Measurements from ENCODE around the gene LRRC41.
"Not testable (repeated sequence)": the region's sequence is repeated elsewhere in the genome, so short reads cannot be mapped to it uniquely, and the experiment has no call there.

LRRC41 gene

DNA sequence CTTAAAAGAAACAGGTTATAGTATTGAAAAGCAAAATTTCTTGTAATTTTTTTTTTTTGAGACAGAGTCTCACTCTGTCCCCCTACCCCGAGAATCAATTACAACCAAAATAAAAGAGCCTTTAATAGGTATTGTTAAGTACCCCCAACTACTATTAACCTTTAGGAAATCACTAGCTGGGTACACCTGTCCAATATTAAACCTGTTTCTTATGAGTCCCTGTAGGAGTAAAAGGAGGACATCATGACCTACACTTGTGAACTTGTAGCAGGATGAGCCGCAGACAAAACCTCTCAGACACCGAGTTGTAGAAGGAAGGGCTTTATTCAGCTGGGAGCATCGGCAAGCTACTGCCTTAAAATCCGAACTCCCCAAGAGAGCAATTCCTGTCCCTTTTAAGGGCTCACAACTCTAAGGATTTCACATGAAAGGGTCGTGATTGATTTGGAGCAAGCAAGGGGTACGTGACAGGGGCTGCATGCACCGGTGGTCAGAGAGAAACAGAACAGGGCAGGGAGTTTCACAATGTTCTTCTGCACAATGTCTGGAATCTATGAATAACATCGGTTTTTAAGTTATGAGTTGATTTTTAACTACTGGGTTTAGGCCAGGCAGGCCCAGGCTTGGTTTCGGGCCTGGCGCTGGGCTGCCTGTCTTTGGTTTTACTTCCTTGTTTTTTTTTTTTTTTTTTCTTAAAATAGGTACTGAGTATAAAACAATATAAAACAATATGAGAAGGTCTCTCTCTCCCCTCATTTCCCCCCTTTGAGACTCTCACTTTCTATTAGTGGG lies 22.1 kb upstream of the LRRC41 start:
- DNase-seq = not testable (repeated sequence)

GRCh38 chr1:46322191-46322590 lies 18.8 kb upstream of the LRRC41 start:
- DNase-seq = not testable (repeated sequence)

DNA sequence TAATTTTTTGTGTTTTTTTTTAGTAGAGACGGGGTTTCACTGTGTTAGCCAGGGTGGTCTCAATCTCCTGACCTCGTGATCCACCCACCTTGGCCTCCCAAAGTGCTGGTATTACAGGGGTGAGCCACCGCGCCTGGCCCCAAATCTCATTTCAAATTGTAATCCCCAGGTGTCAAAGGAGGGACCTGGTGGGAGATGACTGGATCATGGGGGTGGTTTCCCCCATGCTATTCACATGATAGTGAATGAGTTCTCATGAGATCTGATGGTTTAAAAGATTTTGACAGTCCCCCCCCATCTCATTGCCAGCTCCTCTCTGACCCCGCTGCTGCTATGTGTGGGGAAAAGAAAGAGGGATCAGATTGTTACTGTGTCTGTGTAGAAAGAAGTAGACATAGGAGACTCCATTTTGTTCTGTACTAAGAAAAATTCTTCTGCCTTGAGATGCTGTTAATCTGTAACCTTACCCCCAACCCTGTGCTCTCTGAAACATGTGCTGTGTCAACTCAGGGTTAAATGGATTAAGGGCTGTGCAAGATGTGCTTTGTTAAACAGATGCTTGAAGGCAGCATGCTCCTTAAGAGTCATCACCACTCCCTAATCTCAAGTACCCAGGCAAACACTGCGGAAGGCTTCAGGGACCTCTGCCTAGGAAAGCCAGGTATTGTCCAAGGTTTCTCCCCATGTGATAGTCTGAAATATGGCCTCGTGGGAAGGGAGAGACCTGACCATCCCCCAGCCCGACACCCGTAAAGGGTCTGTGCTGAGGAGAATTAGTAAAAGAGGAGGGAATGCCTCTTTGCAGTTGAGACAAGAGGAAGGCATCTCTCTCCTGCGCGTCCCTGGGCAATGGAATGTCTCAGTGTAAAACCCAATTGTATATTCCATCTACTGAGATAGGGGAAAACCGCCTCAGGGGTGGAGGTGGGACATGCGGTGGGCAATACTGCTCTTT lies 16.8 kb upstream of the LRRC41 start:
- not testable (repeated sequence) for DNase-seq

- not testable (repeated sequence) for DNase-seq
These were observed 15.9 kb upstream of the LRRC41 start for GRCh38 chr1:46319301-46319700.

DNA sequence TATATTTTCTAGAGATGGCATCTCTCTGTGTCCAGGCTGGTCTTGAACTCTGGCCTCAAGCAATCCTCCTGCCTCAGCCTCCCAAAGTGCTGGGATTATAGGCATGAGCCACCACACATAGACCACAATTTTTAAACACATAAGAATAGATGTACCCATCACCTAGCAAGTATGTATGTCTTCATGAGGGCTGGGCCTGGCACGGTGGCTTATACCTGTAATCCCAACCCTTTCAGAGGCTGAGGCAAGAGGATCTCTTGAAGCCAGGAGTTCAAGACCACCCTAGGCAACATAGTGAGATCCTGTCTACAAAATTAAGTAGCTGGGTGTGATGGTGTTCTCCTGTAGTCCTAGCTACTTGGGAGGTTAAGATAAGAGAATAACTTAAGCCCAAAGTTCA lies 13.9 kb upstream of the LRRC41 start:
- no peak for DNase-seq

GRCh38 chr1:46315669-46316403 lies 12.4 kb upstream of the LRRC41 start:
- DNase-seq = no peak

GRCh38 chr1:46310321-46310720 lies 6.9 kb upstream of the LRRC41 start:
- no peak for DNase-seq

- DNase-seq = no peak
These were observed 6.2 kb upstream of the LRRC41 start for GRCh38 chr1:46309401-46310159.

DNA sequence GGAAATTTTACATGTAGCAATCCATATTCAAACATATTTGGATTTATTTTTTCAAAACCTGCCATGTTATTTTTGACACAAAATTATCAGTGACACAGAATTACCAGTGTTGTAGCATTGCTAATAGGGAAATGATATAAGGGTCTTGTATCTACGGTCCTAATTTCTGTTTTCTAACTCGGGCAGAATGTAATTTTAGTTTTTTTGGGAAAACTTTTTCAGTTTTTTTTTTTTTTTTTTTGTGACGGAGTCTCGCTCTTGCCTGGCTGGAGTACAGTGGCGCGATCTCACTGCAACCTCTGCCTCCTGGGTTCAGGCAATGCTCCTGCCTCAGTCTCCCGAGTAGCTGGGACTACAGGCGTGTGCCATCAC lies 2.7 kb upstream of the LRRC41 start:
- DNase-seq = no peak

GRCh38 chr1:46303872-46304326 lies 483 bp upstream of the LRRC41 start:
- no peak for DNase-seq

DNA sequence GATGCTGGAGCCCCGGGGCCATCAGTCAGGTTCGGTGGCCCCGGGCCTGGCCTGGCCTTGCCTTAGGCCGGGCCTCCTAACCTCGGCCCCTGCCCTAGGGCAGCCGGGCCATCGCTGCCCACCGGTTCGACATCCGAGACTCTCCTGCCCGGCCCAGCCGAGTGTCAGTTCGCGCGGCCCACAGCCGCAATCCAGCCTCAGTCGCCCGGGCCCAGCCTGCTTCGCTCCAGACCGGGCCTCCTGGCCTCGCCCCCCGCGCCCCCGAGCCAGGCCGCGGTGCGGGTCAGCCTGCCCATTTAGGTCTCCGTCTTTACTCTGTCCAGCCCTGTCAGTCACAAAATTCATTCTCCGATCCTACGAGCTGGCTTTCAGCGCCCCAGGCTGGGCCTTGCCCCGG lies 777 bp downstream of the LRRC41 start:
- no peak for DNase-seq

GRCh38 chr1:46301808-46302640 lies 1.4 kb downstream of the LRRC41 start:
- DNase-seq = no peak

GRCh38 chr1:46301406-46301807 lies 2.0 kb downstream of the LRRC41 start:
- no peak for DNase-seq

- no peak for DNase-seq
These were observed 2.6 kb downstream of the LRRC41 start for GRCh38 chr1:46300673-46301405.

GRCh38 chr1:46298387-46298786 lies 5.0 kb downstream of the LRRC41 start:
- no peak for DNase-seq

DNA sequence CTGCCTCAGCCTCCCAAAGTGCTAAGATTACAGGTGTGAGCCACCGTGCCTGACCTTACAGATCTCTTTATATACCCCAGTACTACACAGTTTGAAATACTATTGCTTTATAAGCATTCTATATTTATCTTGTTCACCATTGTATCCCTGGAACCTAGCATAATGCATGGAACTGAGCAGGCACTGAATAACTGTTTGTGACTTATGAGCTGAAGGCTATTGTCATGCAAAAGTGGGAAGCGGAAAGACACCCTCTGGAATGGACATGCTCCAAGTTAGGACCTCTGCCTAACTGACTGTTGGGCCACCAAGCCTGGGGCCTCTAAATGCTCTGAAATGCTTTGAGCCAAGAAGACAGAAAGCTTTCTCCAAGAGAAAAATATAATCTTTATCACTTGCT lies 8.1 kb downstream of the LRRC41 start:
- DNase-seq = no peak

GRCh38 chr1:46289976-46290375 lies 13.4 kb downstream of the LRRC41 start:
- no peak for DNase-seq

- DNase-seq = no peak
These were observed 14.3 kb downstream of the LRRC41 start for GRCh38 chr1:46289134-46289494.

DNA sequence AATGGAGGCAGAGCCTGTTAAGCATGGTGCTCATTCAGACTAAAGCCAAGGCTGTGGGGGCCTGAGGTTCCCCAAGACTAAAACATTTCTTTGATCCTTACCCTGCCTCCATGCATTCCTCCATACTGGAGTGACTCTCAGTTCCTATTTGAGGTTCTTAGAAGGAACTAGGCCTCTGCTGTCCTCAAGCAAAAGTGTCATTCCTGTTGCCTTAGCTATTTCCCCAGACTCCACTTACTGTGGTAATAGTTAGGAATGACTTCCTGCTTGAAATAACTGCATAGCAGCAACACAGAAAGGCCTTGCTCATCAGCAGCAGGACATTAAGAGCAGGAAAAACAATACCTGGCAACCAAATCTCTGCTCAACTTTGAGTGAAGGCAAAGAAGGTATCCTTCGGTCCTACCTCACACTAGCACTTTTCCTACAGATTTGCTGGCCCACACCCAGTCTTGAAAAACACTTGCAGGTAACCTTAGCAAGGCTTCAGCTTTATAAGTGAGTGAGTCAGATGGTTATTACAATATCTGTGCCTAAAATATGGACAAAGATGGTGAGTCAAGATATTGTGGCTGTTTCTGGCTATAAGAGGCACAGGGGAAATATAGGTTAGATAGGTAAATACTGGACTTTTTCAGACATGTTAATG lies 14.8 kb downstream of the LRRC41 start:
- no peak for DNase-seq
